IPS-18a (cell line): ENCODE data around the gene ABCG1.

Experiments
- H3K27ac ChIP-seq: one replicate; pipeline ENCODE4 v1.5.1; 2013; ENCODE audit warnings: low read length
- H3K27me3 ChIP-seq: one replicate; pipeline ENCODE4 v1.6.1; 2013; ENCODE audit warnings: mild to moderate bottlenecking, low read length; ENCODE audit not compliant: control insufficient read depth, insufficient read depth
- H3K36me3 ChIP-seq: one replicate; pipeline ENCODE4 v1.6.1; 2013; ENCODE audit warnings: low read depth, low read length; ENCODE audit not compliant: control insufficient read depth
- H3K4me1 ChIP-seq: one replicate; pipeline ENCODE4 v1.6.1; 2013; ENCODE audit warnings: low read depth, low read length; ENCODE audit not compliant: control insufficient read depth
- H3K4me3 ChIP-seq: one replicate; pipeline ENCODE4 v1.5.1; 2013; ENCODE audit warnings: low read length
- H3K9ac ChIP-seq: one replicate; pipeline ENCODE4 v1.6.1; 2013; ENCODE audit warnings: mild to moderate bottlenecking, low read length, moderate library complexity
- H3K9me3 ChIP-seq: one replicate; pipeline ENCODE4 v1.6.1; 2013; ENCODE audit warnings: low read depth, low read length; ENCODE audit not compliant: control insufficient read depth

ABCG1 gene

GRCh38 chr21:42208801-42209490 is 10.0 kb upstream of the ABCG1 start:
- H3K9me3 ChIP-seq: no peaks in the 10 kb centered on the region
- no peaks in the 10 kb centered on the region for H3K4me1 ChIP-seq
- no peaks in the 10 kb centered on the region for H3K36me3 ChIP-seq
- no peak overlapping the region for H3K4me3 ChIP-seq
- no peak overlapping the region for H3K27ac ChIP-seq
- no peak overlapping the region for H3K9ac ChIP-seq
- H3K27me3 ChIP-seq: no peaks in the 10 kb centered on the region

DNA sequence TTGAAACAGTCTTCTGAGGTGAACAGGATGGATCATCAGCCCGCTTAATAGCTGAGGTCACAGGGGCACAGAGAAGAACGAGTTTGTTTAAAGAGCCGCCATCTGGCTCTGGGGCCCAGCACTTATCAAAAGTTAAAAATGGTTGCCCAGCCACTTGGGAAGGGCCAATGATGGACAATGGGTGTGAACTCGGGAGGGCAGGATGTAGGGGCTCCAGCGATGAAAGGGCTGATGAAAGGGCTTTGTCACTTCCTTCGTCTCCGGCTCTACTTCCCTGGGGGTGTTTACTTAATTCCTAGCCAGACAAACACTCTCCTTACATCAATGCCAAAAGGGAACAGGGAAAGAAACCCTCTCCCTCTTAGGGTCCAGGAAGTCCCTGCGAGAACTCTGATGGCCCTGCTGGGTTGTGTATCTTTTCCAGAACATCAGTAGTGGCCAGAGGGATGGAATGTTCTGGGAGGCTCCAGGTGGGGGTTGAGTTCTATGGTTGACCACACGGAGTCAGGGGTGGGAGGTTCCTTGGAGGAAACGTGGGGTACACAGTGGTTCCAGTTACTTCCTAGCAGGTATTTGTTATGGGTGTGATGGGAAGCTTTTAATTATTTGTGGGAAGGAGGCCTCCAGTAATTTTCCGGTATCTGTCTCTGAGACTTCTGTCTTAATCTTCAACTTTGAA is 9.0 kb upstream of the ABCG1 start:
- H3K4me3 ChIP-seq: no peak overlapping the region
- no peaks in the 10 kb centered on the region for H3K4me1 ChIP-seq
- no peak overlapping the region for H3K9ac ChIP-seq
- H3K27me3 ChIP-seq: no peaks in the 10 kb centered on the region
- H3K9me3 ChIP-seq: no peaks in the 10 kb centered on the region
- H3K27ac ChIP-seq: no peak overlapping the region
- no peaks in the 10 kb centered on the region for H3K36me3 ChIP-seq

- Histone ChIP-seq H3K4me3 (no peak overlapping the region), H3K27ac (no peak overlapping the region), H3K4me1 (no peaks in the 10 kb centered on the region), H3K27me3 (peaks cover 10% of the 10 kb centered on the region), H3K36me3 (no peaks in the 10 kb centered on the region), H3K9me3 (no peaks in the 10 kb centered on the region), H3K9ac (no peak overlapping the region)
Measured at GRCh38 chr21:42212266-42212665, 6.7 kb upstream of the ABCG1 start.

GRCh38 chr21:42213082-42213774 is 5.7 kb upstream of the ABCG1 start:
- no peak overlapping the region for H3K27ac ChIP-seq
- no peaks in the 10 kb centered on the region for H3K36me3 ChIP-seq
- no peak overlapping the region for H3K9ac ChIP-seq
- H3K4me1 ChIP-seq: peaks cover 5% of the 10 kb centered on the region
- H3K4me3 ChIP-seq: no peak overlapping the region
- no peaks in the 10 kb centered on the region for H3K9me3 ChIP-seq
- H3K27me3 ChIP-seq: peaks cover 17% of the 10 kb centered on the region

DNA sequence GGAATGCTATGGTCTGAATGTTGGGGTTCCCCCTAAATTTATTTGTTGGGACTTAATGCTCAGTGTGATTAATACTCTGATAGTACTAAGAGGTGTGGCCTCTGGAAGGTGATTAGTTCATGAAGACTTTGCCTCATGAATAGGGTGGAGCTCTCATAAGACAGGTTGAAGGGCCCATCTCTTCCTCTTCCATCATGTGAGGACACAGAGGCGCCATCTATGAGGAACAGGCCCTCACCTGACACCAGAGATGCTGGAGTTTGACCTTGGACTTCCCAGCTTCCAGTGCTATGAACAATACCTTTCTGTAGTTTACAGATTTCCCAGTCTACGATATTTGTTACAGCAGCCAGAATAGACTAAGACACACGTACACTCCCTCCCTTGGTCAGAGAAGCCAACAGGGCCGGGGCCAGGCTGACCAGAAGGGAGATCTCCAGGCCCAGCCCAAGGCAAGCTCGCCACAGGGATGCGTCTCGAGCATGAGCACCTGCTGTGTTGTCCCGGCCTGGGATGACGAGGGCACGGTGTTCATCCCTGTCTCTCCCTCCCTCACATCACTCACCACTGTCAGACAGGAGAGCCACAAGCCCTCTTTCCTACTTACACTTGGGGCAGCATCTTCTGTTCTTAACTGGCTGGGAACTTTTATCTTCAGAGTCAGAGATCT is 4.7 kb upstream of the ABCG1 start:
- no peaks in the 10 kb centered on the region for H3K9me3 ChIP-seq
- no peak overlapping the region for H3K9ac ChIP-seq
- no peak overlapping the region for H3K4me3 ChIP-seq
- H3K4me1 ChIP-seq: peaks cover 7% of the 10 kb centered on the region
- H3K36me3 ChIP-seq: no peaks in the 10 kb centered on the region
- H3K27ac ChIP-seq: no peak overlapping the region
- peaks cover 21% of the 10 kb centered on the region for H3K27me3 ChIP-seq

DNA sequence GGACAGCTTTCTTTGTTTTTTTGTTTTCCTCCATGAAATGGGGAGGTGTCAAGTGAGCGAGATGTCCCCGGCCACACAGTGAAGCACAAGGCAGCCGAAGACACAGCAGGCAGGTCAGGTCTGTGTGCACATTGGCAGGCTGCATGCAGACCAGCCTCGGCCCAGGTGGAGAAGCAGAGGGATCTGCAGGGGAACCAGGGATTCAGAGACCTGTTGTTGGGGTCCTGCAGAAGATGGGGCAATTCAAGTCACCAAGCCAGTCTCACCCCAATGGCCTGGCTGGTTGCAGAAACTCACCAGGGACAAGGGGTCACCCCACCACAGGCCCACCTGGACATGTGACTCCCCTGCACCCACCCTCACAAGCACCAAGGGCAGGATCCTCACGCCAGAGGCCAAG is 4.0 kb upstream of the ABCG1 start:
- H3K36me3 ChIP-seq: no peaks in the 10 kb centered on the region
- no peaks in the 10 kb centered on the region for H3K9me3 ChIP-seq
- no peak overlapping the region for H3K27ac ChIP-seq
- H3K9ac ChIP-seq: no peak overlapping the region
- H3K27me3 ChIP-seq: peaks cover 28% of the 10 kb centered on the region
- H3K4me1 ChIP-seq: peaks cover 7% of the 10 kb centered on the region
- no peak overlapping the region for H3K4me3 ChIP-seq

DNA sequence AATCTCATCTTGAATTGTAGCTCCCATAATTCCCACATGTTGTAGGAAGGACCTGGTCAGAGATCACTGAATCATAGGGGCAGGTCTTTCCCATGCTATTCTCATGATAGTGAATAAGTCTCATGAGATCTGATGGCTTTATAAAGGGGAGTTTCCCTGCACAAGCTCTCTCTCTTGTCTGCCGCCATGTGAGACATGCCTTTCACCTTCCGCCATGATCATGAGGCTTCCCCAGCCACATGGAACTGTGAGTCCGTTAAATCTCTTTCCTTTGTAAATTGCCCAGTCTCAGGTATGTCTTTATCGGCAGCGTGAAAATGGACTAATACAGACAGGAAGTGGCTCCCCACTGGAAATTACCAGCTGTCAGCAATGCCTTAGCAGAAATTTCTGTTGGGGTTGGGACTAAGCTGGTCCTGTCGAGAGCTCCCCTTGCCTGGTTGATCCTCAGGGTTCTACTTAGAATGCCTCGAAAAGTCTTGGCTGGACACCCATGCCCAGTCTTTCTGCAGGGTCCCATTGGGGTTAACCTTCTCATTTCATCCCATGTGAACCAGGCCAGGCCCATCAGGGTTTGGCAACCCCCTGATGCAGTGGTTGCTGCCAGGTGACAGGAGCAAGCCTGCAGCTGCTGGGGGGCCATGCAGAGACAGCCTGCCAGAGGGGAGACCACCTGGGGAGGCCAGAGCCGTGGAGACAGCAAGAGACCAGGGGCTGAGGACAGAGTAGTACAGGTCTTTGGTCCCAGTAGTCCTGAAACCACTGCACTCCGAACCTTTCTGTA is 2.8 kb upstream of the ABCG1 start:
- no peak overlapping the region for H3K27ac ChIP-seq
- no peak overlapping the region for H3K9ac ChIP-seq
- H3K4me1 ChIP-seq: peaks cover 14% of the 10 kb centered on the region
- H3K9me3 ChIP-seq: no peaks in the 10 kb centered on the region
- peaks cover 40% of the 10 kb centered on the region for H3K27me3 ChIP-seq
- H3K36me3 ChIP-seq: no peaks in the 10 kb centered on the region
- H3K4me3 ChIP-seq: no peak overlapping the region

GRCh38 chr21:42216726-42217572 is 2.0 kb upstream of the ABCG1 start:
- Histone ChIP-seq H3K27ac (no peak overlapping the region), H3K4me1 (peaks cover 14% of the 10 kb centered on the region), H3K27me3 (peaks cover 48% of the 10 kb centered on the region), H3K4me3 (no peak overlapping the region), H3K9ac (no peak overlapping the region), H3K9me3 (no peaks in the 10 kb centered on the region), H3K36me3 (no peaks in the 10 kb centered on the region)

- Histone ChIP-seq H3K4me3 (peak overlapping the region; percentile 77), H3K27ac (no peak overlapping the region), H3K9me3 (no peaks in the 10 kb centered on the region), H3K36me3 (no peaks in the 10 kb centered on the region), H3K9ac (no peak overlapping the region), H3K4me1 (peaks cover 14% of the 10 kb centered on the region), H3K27me3 (peaks cover 48% of the 10 kb centered on the region)
Measured at GRCh38 chr21:42219606-42220137, 732 bp downstream of the ABCG1 start.

- H3K27ac ChIP-seq: no peak overlapping the region
- no peaks in the 10 kb centered on the region for H3K36me3 ChIP-seq
- H3K27me3 ChIP-seq: peaks cover 48% of the 10 kb centered on the region
- no peak overlapping the region for H3K9ac ChIP-seq
- H3K4me3 ChIP-seq: peak overlapping the region; percentile 77
- no peaks in the 10 kb centered on the region for H3K9me3 ChIP-seq
- peaks cover 14% of the 10 kb centered on the region for H3K4me1 ChIP-seq
Measured at GRCh38 chr21:42220138-42220701, 1.3 kb downstream of the ABCG1 start.
